Transverse colon (tissue), 4 donors: ENCODE measurements around the gene SNTG2. TPM values are rescaled to one million over a fixed set of nuclear protein-coding genes. Genes with fewer than 3 reads are reported as not detected.

Experiments used
- DNase-seq: peaks from one replicate; pipeline ENCODE4 v3.0.0-alpha.2; 2019
- H3K27ac ChIP-seq, 4 donors: fragments of 200-600 bp; sonication (generic); 2 replicates each; pipeline ENCODE4 v1.5.1; 2016 to 2018; ENCODE audit warnings: inconsistent platforms in 4 of 4
- H3K27me3 ChIP-seq: fragments of 200-600 bp; sonication (generic); 2 replicates; pipeline ENCODE4 v1.5.1; 2017; ENCODE audit warnings: inconsistent platforms
- H3K36me3 ChIP-seq, 4 donors: fragments of 200-600 bp; sonication (generic); 2 replicates each; pipeline ENCODE4 v1.5.1; 2017 to 2019; ENCODE audit warnings: inconsistent platforms in 4 of 4
- H3K4me1 ChIP-seq, 4 donors: fragments of 200-600 bp; sonication (generic); 2 replicates each; pipeline ENCODE4 v1.5.1; 2017 to 2020; ENCODE audit warnings: inconsistent platforms in 4 of 4
- H3K4me3 ChIP-seq, 4 donors: fragments of 200-600 bp; sonication (generic); 1 replicate in 1 of 4; 2 replicates in 3 of 4; pipeline versions ENCODE4 v1.5.1 to v1.6.1; 2017 to 2019; ENCODE audit warnings: inconsistent platforms in 4 of 4
- H3K9me3 ChIP-seq, 2 donors: fragments of 200-600 bp; sonication (generic); 2 replicates each; pipeline ENCODE4 v1.5.1; 2017 to 2019; ENCODE audit warnings: inconsistent platforms in 2 of 2
- EP300 ChIP-seq: sonication (generic); formaldehyde crosslinking; IDR thresholded peaks from one replicate; pipeline ENCODE4 v1.6.1; 2017; ENCODE audit warnings: antibody characterized with exemption, low read depth
- POLR2A ChIP-seq: fragments of 450-650 bp; IDR thresholded peaks from one replicate; pipeline ENCODE4 v1.6.1; 2016; ENCODE audit warnings: antibody characterized with exemption, mild to moderate bottlenecking, moderate library complexity
- POLR2AphosphoS5 ChIP-seq, 3 donors: sonication (generic); formaldehyde crosslinking; IDR thresholded peaks; one replicate each; pipeline ENCODE4 v1.6.1; 2016; ENCODE audit warnings: antibody characterized with exemption in 3 of 3
- WGBS, 2 donors: methylation state at CpG; one replicate each; pipeline ENCODE4 v1.1.5; 2018; ENCODE audit warnings: low coverage in 1 of 2; 5-methylcytosine and 5-hydroxymethylcytosine counted together
- in situ Hi-C, 4 donors: fragments of 200-750 bp; cut with MboI; loops; one replicate each; pipeline versions ENCODE4 v1.15.0 to v1.15.1; 2017; ENCODE audit warnings: low sequenced_read_pairs in 3 of 4, low pct_ligation_motif_present in 1 of 4, low pct_unique_long_range_greater_than_20kb in 1 of 4
- intact Hi-C: fragments of 100-400 bp; cut with DNase I; formaldehyde crosslinking; loops from one replicate; pipeline ENCODE4 v1.15.1; 2023; ENCODE audit warnings: low total_unique reads
- total RNA-seq, 4 donors: library from RNA; depleted of rRNA; stranded (reverse); fragments of >200 nt; gene quantifications; one replicate each; pipeline ENCODE4 v1.1.0, GENCODE V29; 2016
- TF ChIP-seq, protein P1 (sequence below), 5 experiments: fragments of 200-600 bp in 3 of 5; fragments of 450-650 bp in 2 of 5; sonication (generic) in 3 of 5; IDR thresholded peaks; 1 replicate in 2 of 5; 2 replicates in 3 of 5; pipeline ENCODE4 v1.5.1; 2016 to 2017; ENCODE audit warnings: antibody characterized with exemption in 5 of 5, inconsistent platforms in 3 of 5, mild to moderate bottlenecking in 2 of 5, moderate library complexity in 1 of 5

The SNTG2 gene
- total RNA-seq, 4 donors from 2014 or later, result 0.55 to 4.9 (median 1.5) TPM

DNA sequence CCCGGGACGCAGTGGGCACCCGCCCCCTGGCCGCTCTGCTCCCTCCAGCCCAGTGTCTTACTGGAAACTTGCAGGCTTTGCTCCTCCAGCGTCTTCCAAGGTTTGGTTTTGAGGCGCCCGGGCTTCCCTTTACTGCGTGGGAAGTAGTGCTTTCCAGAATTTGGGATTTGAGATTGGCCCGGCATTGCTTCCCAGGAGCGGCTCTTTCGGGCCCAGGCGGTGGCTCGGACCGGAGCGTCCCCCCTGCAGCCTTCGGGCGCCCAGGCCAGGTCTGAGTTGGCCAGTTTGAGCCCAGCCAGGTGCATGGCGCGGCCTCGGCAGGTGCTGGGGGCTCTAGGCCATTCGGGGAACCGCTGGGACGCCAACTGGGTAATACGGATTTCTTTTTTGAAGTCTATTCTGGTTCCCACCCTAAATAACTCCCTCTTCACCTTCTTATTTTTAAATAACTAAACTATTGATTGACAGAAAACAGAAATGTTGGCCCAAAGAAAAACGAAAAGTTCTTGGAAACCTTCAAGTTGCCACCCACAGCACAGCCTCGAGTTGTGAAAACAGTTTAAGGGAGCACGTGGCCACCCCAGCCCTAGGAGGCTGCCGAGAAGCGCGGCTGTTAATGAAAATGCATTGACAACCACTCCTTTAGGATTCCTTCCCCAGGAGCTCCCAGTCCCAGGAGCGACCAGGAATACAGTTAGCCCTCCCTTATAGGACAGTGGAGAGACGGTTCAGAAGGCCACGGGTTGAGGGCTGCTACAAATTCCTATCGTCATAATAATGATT lies 766 bp downstream of the SNTG2 start:
- in situ Hi-C loops, result no loop called here
- Histone ChIP-seq H3K4me3 (peak overlapping the region in 3 of 4 donors; percentile 38 to 51 (median 49)), H3K36me3 (no peaks in the 10 kb centered on the region), H3K4me1 (peaks cover 5 to 19% (median 12%) of the 10 kb centered on the region in 4 donors), H3K27ac (no peak overlapping the region), H3K9me3 (no peaks in the 10 kb centered on the region), H3K27me3 (peaks cover 73% of the 10 kb centered on the region)
- TF ChIP-seq POLR2AphosphoS5 (IDR thresholded peaks at IDR 0.05) (no peak), EP300 (no peak), POLR2A (no peak)
- TF ChIP-seq, protein P1, sequence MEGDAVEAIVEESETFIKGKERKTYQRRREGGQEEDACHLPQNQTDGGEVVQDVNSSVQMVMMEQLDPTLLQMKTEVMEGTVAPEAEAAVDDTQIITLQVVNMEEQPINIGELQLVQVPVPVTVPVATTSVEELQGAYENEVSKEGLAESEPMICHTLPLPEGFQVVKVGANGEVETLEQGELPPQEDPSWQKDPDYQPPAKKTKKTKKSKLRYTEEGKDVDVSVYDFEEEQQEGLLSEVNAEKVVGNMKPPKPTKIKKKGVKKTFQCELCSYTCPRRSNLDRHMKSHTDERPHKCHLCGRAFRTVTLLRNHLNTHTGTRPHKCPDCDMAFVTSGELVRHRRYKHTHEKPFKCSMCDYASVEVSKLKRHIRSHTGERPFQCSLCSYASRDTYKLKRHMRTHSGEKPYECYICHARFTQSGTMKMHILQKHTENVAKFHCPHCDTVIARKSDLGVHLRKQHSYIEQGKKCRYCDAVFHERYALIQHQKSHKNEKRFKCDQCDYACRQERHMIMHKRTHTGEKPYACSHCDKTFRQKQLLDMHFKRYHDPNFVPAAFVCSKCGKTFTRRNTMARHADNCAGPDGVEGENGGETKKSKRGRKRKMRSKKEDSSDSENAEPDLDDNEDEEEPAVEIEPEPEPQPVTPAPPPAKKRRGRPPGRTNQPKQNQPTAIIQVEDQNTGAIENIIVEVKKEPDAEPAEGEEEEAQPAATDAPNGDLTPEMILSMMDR (IDR thresholded peaks at IDR 0.05), result no peak
- WGBS, 2 donors, result 18 to 25% methylated on average over 2 to 34 of the region's 34 CpGs
- intact Hi-C loops, result no loop called here
- no peak for DNase-seq

DNA sequence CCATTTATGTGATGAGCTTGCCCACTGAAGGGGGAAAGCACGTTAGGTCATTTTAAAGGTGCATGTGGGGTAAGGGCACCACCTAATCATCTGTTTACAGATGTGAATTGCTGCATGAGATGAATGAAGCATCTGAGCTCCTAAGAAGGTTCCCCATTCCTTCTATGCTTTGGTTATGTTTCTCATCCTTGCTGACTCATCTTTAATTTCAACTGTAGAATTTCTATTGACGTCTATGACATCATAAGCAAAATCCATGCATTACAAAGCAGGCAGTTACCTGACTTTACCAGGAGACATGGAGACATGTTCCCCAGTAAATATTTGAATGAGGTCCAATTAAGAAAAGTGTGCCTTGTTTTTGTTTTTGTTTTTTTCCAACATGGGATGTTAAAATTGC lies 2.8 kb downstream of the SNTG2 start:
- intact Hi-C loops, result no loop called here
- Histone ChIP-seq H3K27ac (no peak overlapping the region), H3K27me3 (peaks cover 58% of the 10 kb centered on the region), H3K4me1 (peaks cover 5 to 19% (median 12%) of the 10 kb centered on the region in 4 donors), H3K4me3 (no peak overlapping the region), H3K9me3 (no peaks in the 10 kb centered on the region), H3K36me3 (no peaks in the 10 kb centered on the region)
- no peak for DNase-seq
- TF ChIP-seq EP300 (no peak), POLR2A (no peak), POLR2AphosphoS5 (IDR thresholded peaks at IDR 0.05) (no peak)
- TF ChIP-seq, protein P1 (IDR thresholded peaks at IDR 0.05), result no peak
- 17 to 27% methylated on average over 1 to 2 of the region's 2 CpGs for WGBS, 2 donors
- in situ Hi-C loops, result no loop called here

DNA sequence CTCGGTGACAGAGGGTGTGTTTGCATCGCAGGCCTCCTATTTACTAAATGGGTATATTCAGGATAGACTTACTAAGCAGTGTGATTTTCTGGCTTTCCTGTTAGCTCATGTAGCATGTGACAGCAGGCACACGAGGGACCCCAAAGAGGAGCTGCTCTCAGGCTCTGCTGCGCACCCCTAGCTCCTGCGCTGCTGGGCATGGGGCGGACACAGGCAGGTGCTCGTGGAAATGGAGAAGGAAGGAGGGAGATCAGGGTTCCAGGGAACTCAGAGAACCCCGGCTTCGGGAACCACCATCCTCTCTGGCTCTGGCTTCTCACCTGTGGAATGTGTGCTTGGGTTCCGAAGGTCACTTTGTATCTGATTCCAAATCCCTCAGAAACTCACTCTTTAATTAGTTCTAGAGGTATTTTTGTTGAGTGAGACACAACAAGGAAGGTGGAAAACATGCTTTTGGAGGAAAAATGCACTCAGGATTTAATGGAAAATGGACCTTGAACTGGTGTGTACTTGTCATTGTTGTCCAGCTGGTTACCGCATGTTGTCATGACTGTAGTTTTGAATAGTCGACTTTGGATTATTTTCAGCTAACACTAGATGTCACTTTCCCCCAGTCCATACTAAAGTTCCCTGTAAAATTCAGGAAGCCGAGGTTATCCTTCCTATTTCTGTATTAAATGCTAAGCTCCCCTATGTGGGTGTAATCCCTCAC lies 3.5 kb downstream of the SNTG2 start:
- intact Hi-C loops (no loop called here), in situ Hi-C loops (no loop called here)
- no peak overlapping the region for H3K27ac ChIP-seq
- DNase-seq, result no peak
- H3K36me3 ChIP-seq, result no peaks in the 10 kb centered on the region
- WGBS, 2 donors, result 25 to 52% methylated on average over 4 to 13 of the region's 13 CpGs
- peaks cover 51% of the 10 kb centered on the region for H3K27me3 ChIP-seq
- H3K4me1 ChIP-seq, result peaks cover 5 to 19% (median 12%) of the 10 kb centered on the region in 4 donors
- TF ChIP-seq POLR2A (no peak), POLR2AphosphoS5 (IDR thresholded peaks at IDR 0.05) (no peak), EP300 (no peak)
- TF ChIP-seq, protein P1 (IDR thresholded peaks at IDR 0.05), result no peak
- H3K9me3 ChIP-seq, result no peaks in the 10 kb centered on the region
- H3K4me3 ChIP-seq, result no peak overlapping the region

DNA sequence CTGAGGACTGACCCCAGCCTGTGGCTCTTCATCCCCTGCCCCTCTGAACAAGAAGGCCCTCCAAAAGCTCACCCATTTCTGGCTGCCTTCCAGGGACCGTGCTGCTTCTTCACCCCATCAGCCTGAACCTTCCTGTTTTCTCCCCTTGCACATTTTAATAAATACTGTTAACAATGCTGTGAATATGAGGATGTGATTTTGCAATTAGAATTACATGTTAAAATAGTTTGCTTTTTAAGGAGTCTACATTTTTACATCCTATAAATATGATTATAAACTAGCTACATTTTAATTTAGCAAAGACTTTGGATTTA lies 4.0 kb downstream of the SNTG2 start:
- no peak for DNase-seq
- no peaks in the 10 kb centered on the region for H3K9me3 ChIP-seq
- no peak overlapping the region for H3K27ac ChIP-seq
- H3K4me3 ChIP-seq, result no peak overlapping the region
- TF ChIP-seq POLR2A (no peak), POLR2AphosphoS5 (IDR thresholded peaks at IDR 0.05) (no peak), EP300 (no peak)
- TF ChIP-seq, protein P1 (IDR thresholded peaks at IDR 0.05), result no peak
- peaks cover 4 to 15% (median 10%) of the 10 kb centered on the region in 4 donors for H3K4me1 ChIP-seq
- intact Hi-C loops (no loop called here), in situ Hi-C loops (no loop called here)
- peaks cover 46% of the 10 kb centered on the region for H3K27me3 ChIP-seq
- 18 to 25% methylated on average over 1 of the region's 1 CpG for WGBS, 2 donors
- H3K36me3 ChIP-seq, result no peaks in the 10 kb centered on the region
